GM18907 (cell line): Measurements from ENCODE around the gene ZNF33B.
A peak's percentile ranks its signal among the peaks of the same experiment; 100 is the strongest.
"Not testable (repeated sequence)": the region's sequence is repeated elsewhere in the genome, so short reads cannot be mapped to it uniquely, and the experiment has no call there.

ENCODE experiments used
- ATAC-seq: cut with Tn5 transposase; IDR thresholded peaks from one replicate; pipeline ENCODE4 v1.9.1; 2021; ENCODE audit warnings: mild to moderate bottlenecking, moderate library complexity; ENCODE audit not compliant: unreplicated experiment

ZNF33B gene

GRCh38 chr10:42618424-42618823, 19.9 kb downstream of the ZNF33B start:
- no peak for ATAC-seq

GRCh38 chr10:42615419-42615818, 23.0 kb downstream of the ZNF33B start:
- no peak for ATAC-seq

GRCh38 chr10:42609872-42610271, 28.5 kb downstream of the ZNF33B start:
- no peak for ATAC-seq

DNA sequence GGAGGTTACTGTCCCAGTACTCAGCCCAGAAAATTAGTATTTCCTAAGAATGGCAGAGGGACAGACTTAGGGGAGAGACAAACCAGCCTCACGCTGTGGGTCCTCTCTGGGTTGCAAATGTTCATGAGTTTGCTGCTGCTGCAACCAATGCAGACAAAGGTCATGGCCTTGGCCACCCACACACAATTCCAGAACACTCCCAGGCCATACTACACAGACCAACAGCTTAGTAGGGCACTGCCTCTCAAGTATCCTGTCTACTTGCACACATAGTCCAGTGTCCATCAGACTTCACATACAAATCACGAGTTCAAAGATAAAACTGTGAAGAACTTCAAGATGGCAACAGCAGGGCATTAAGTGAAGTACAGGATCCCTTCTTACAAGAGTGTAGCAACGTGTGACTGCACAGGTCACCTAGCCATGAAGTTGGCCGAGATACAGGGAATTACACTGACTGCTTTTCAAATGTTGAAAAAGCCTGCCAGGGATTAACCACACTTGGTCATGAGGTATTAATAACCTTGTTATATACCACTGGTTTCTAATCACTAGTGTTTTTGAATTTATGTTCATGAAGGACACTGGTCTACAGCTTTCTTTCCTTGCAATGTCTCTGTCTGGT, 40.0 kb downstream of the ZNF33B start:
- no peak for ATAC-seq

GRCh38 chr10:42596196-42596595, 42.2 kb downstream of the ZNF33B start:
- ATAC-seq = no peak

DNA sequence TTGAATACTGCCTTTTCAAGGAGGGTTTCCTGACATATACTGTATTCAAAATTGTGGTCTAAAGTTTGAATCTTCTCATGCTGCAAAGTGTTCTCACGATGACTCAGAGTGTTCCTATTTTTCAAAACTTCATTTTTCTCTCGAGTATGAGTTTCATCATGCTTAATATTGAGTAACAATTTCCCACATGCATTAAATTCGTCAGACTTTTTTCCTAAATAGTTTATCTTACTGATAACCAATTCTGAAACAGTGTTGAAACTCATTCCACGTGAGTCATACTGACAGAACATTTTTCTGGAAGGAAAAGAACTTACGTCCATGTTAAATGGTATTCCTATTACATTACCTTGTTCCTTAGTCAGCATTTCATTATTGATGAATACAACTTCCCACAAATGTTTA, 44.1 kb downstream of the ZNF33B start:
- ATAC-seq = no peak

DNA sequence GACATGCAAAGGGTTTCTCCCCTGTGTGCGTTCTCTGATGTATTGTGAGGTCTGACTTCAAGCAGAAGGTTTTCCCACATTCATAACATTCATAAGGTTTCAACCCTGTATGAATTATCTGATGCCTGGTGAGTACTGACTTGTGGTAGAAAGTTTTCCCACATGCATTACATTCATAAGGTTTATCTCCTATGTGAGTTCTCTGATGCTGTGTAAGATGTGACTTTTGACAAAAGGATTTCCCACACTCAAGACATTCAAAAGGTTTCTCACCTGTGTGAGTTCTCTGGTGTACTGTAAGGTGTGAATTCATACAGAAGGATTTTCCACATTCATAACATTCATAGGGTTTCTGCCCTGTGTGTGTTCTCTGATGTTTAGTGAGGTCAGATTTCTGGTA, 45.1 kb downstream of the ZNF33B start:
- ATAC-seq = no peak

GRCh38 chr10:42583828-42584227, 54.5 kb downstream of the ZNF33B start:
- ATAC-seq = no peak

- ATAC-seq = no peak
Measured at GRCh38 chr10:42578019-42578418, 60.4 kb downstream of the ZNF33B start.

GRCh38 chr10:42576338-42576737, 62.0 kb downstream of the ZNF33B start:
- ATAC-seq = no peak

- no peak for ATAC-seq
Measured at GRCh38 chr10:42574336-42574735, 64.0 kb downstream of the ZNF33B start.

- no peak for ATAC-seq
Measured at GRCh38 chr10:42556931-42557330, 81.4 kb downstream of the ZNF33B start.

DNA sequence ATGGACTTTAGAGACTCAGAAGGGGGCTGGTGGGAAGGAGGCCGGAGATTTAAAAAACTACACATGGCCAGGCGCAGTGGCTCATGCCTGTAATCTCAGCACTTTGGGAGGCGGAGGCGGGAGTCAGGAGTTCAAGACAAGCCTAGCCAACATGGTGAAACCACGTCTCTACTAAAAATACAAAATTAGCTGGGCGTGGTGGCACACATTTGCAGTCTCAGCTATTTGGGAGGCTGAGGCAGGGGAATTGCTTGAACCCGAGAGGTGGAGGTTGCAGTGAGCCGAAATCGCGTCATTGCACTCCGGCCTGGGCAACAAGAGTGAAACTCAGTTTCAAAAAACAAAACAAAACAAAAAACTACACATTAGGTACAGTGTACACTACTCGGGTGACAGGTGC, 84.8 kb downstream of the ZNF33B start:
- not testable (repeated sequence) for ATAC-seq

DNA sequence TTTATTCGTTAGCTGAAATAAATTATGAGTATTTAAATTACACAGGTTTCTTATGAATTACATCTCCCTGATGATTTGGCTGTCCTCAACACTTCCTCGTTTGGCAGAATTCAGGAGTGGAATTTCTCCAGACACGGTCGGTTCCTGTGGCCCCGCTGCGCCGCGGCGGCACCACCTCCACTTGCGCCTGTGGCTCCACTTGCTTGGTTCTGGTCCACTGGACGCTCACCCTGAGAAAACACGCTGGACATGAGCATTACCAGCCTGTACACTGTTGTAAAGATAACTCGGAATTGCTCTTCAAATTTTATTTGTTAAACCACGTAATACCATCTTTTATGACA, 85.3 kb downstream of the ZNF33B start:
- ATAC-seq = peak; percentile 36

- peak; percentile 94 for ATAC-seq
Measured at GRCh38 chr10:42552188-42553063, 85.9 kb downstream of the ZNF33B start.

DNA sequence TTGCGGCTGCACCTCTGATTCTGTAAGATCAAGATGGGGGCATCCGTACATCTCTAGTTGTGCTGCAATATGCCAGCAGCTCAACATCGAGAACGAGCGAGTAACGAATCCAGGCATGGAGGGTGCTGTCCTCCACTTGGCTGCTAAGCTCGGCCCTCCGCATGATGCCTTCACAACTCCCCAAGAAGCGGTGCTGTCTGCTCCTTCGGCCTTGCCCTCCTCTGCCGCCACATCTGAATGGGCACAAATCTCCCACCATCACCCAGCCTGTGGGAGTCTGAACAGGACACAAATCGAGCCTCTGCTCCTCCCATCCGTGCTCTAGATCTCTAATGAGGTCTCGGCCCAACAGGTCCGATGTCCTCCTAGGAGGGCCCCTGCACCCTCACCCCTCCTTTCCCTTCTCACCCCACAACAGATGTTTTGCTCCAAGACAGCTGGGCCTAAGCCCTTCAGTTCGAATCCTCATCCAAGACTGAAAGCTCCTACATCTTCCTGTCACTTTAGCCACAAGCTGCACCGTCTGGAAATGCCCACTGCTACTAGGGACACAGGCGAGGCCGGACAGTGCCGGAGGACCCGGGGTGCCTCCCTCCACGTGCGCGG, 86.7 kb downstream of the ZNF33B start:
- ATAC-seq = no peak

GRCh38 chr10:42549851-42550250, 88.5 kb downstream of the ZNF33B start:
- ATAC-seq = no peak

- no peak for ATAC-seq
Measured at GRCh38 chr10:42548254-42548653, 90.1 kb downstream of the ZNF33B start.

GRCh38 chr10:42544945-42545344, 93.4 kb downstream of the ZNF33B start:
- no peak for ATAC-seq

GRCh38 chr10:42543840-42544372, 94.5 kb downstream of the ZNF33B start:
- ATAC-seq = no peak
